Kidney epithelial cell (primary cell): ENCODE data around the gene SPINT2. TPM values are rescaled to one million over a fixed set of nuclear protein-coding genes. Genes with fewer than 3 reads are reported as not detected.
"Not testable (repeated sequence)": the region's sequence is repeated elsewhere in the genome, so short reads cannot be mapped to it uniquely, and the experiment has no call there.

Experiments
- DNase-seq: peaks from one replicate; pipeline ENCODE4 v3.0.0-alpha.2; 2010; ENCODE audit warnings: low read depth
- H3K27me3 ChIP-seq: 2 replicates; pipeline ENCODE4 v1.6.0; 2011; ENCODE audit warnings: low read length; ENCODE audit not compliant: control insufficient read depth, insufficient read depth
- H3K36me3 ChIP-seq: 2 replicates; pipeline ENCODE4 v1.5.1; 2011; ENCODE audit warnings: low read length; ENCODE audit not compliant: control insufficient read depth, insufficient read depth
- H3K4me3 ChIP-seq: 2 replicates; pipeline ENCODE4 v1.5.1; 2011; ENCODE audit warnings: low read depth, mild to moderate bottlenecking, control low read depth, low read length
- total RNA-seq: library from RNA; depleted of rRNA; stranded (reverse); fragments of >200 nt; gene quantifications from 2 replicates; pipeline ENCODE4 v1.2.3, GENCODE V29; 2015
- TF ChIP-seq, protein P1 (sequence below): IDR thresholded peaks from 2 replicates; pipeline ENCODE4 v1.5.1; 2011; ENCODE audit warnings: mild to moderate bottlenecking, moderate library complexity, low read length, control low read depth, inconsistent platforms; ENCODE audit not compliant: insufficient read depth, poor library complexity, severe bottlenecking

SPINT2 gene
- total RNA-seq, 1 donor from 2014 or later = 591 TPM

DNA sequence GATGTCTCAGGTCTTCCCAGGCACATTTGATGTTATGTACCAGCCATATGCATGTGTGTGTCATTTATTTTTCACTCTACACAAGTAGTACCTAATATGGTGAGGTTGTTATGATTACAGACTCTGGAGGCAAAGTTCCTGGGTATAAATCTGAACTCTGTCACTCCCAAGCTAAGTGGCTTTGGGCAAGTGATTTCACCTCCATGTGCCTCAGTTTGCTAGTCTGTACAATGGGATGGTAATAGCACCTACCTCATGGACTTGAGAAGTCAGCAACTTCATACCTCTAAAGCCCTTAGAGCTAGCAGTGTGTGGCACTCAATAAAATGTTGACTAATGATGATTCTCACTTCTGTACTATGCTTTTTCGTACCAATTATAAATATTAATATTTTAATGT lies 67.4 kb downstream of the SPINT2 start:
- no peaks in the 10 kb centered on the region for H3K27me3 ChIP-seq
- H3K4me3 ChIP-seq = no peak overlapping the region
- H3K36me3 ChIP-seq = peaks cover 2% of the 10 kb centered on the region
- TF ChIP-seq, protein P1, sequence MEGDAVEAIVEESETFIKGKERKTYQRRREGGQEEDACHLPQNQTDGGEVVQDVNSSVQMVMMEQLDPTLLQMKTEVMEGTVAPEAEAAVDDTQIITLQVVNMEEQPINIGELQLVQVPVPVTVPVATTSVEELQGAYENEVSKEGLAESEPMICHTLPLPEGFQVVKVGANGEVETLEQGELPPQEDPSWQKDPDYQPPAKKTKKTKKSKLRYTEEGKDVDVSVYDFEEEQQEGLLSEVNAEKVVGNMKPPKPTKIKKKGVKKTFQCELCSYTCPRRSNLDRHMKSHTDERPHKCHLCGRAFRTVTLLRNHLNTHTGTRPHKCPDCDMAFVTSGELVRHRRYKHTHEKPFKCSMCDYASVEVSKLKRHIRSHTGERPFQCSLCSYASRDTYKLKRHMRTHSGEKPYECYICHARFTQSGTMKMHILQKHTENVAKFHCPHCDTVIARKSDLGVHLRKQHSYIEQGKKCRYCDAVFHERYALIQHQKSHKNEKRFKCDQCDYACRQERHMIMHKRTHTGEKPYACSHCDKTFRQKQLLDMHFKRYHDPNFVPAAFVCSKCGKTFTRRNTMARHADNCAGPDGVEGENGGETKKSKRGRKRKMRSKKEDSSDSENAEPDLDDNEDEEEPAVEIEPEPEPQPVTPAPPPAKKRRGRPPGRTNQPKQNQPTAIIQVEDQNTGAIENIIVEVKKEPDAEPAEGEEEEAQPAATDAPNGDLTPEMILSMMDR = no peak
- DNase-seq = no peak

DNA sequence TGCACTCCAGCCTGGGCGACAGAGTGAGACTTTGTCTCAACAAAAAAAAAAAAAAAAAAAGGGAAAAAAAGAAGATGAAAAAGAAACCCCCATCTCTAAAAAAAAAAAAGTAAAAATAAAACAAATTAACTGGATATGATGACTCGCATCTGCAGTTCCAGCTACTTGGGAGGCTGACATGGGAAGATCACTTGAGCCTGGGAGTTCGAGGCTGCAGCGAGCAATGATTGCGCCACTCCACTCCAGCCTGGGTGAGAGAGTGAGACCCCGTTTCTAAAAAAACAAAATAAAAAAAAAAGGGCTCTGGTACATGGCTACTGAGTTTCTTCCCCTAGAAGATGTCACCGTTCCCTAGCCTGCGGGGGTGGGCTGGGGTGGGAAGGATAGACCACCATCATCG lies 68.9 kb downstream of the SPINT2 start:
- Histone ChIP-seq H3K36me3 (no peaks in the 10 kb centered on the region), H3K27me3 (no peaks in the 10 kb centered on the region), H3K4me3 (no peak overlapping the region)
- DNase-seq = no peak
- TF ChIP-seq, protein P1 = no peak

DNA sequence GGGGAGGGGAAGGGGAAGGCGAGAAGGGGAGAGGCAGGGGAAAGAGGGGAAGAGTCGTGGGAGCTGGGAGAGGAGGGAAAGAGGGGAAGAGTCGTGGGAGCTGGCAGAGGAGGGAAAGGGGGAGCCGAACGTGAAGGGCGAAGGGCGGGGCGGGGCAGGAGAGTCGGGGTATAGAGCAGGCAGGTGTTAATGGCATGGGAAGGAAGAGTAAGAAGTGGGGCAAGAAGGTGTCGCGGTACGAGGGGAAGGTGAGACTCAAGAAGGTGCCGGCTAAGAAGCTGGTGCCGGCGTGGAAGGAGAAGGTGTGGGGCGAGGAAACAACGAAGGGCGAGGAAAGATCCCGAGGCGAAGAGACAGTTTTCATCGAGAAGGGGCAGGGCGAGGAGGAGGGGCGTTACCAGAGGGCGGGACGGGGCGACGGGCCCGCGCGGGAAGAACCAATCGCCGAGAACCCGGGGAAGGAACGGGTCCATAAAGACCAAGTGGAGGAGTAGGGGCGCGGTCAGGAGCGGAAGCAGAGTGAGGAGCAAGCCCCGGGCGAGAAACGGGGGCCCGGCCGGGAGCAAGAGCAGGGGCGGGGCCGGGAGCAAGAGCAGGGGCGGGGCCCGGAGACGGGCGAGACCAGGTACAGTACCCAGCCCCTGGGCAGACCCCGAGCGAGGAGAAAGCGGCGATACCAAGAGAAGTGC lies 71.7 kb downstream of the SPINT2 start:
- DNase-seq = peak; percentile 73

DNA sequence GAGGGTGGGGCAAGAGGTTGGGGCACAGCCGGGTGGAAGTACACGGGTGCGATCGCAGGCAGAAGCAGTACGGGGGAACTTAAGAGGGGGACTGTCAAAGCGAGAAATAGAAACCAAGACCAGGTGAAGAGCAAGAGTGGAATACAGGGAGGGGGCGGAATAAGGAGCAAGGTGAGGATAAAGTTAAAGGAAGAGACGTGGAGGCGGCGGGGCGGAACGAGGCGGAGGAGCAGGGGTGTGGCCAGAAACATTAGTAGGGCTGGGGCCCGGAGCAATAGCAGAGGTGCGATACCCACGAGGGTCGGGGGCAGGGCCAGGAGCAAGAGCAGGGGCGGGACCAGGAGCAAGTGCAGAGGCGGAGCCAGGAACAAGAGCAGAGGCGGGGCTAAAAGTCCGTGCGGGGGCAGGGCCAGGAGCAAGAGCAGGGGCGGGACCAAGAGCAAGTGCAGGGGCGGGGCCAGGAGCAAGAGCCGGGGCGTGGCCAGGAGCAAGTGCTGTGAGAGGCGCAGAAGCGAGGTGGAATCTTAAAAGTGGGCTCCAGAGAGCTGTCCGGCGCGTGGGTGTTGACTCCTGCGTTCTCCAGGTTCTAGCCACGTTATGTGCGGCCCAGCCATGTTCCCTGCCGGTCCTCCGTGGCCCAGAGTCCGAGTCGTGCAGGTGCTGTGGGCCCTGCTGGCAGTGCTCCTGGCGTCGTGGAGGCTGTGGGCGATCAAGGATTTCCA lies 72.4 kb downstream of the SPINT2 start:
- peak; percentile 61 for DNase-seq
- H3K27me3 ChIP-seq = no peaks in the 10 kb centered on the region
- H3K36me3 ChIP-seq = no peaks in the 10 kb centered on the region
- TF ChIP-seq, protein P1 = no peak
- H3K4me3 ChIP-seq = peak overlapping the region; percentile 84

More for the DNA sequence above, 71.7 kb downstream of the SPINT2 start:
- Histone ChIP-seq H3K36me3 (no peaks in the 10 kb centered on the region), H3K27me3 (no peaks in the 10 kb centered on the region), H3K4me3 (peak overlapping the region; percentile 84)
- TF ChIP-seq, protein P1 = no peak

DNA sequence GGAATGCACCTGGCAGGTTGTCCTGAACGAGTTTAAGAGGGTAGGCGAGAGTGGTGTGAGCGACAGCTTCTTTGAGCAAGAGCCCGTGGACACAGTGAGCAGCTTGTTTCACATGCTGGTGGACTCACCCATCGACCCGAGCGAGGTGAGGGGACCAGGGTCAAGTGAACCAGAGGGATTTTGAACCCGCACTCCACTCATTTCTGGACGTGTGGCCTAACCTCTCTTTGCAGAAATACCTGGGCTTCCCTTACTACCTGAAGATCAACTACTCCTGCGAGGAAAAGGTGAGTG lies 72.9 kb downstream of the SPINT2 start:
- TF ChIP-seq, protein P1 = no peak
- H3K27me3 ChIP-seq = no peaks in the 10 kb centered on the region
- no peaks in the 10 kb centered on the region for H3K36me3 ChIP-seq
- peak overlapping the region; percentile 33 for H3K4me3 ChIP-seq
- DNase-seq = no peak

DNA sequence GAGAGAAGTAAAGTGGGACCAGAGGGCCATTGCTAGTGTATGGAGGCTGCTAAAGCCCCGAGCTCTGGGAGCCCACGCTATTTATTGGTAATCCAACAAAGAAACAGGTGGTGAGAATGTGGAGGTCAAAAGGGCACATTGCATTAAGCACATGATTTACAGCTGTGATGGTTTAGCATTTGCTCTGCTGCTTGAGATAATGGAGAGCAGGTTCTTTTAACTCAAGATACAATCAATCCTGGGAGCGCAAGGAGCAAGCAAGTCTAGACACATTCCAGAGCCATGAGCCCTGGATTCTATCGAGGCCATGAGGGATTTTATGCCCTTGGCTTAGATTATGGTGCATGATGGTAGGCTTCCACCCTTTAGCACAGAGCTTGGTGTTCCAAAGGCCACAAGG lies 74.6 kb downstream of the SPINT2 start:
- not testable (repeated sequence) for H3K36me3 ChIP-seq, H3K4me3 ChIP-seq, DNase-seq, H3K27me3 ChIP-seq
